Activated effector memory CD4-positive, alpha-beta T cell treated with anti-CD3 and anti-CD28 coated beads, Interleukin-2, amount 50 U/mL, for 16 hours (primary cell): ENCODE results near the gene PTPRD.

Experiments used
- DNase-seq: peaks from one replicate; pipeline ENCODE4 v3.0.0-alpha.2; 2020

The PTPRD gene

GRCh38 chr9:8337834-8338766, 2274.7 kb downstream of the PTPRD start:
- no peak for DNase-seq

DNA sequence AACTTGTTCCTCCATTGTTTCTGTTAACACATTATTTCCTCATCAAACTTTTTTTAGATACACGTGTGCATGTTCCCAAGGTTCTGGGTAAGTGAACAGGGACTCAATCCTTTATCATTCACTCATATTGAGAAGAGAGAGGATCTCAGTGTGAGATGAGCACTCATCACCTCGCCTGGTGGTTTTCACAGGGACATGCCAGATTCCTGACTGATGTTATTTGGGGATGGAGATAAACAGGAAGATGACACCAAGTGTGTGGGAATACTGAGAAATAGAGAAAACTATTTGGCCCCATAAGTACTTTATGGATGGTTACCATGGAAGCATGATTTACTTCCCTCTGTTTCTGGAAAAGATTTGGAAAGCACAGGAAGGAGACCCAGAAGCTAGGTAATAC, 2279.9 kb downstream of the PTPRD start:
- DNase-seq: no peak

- no peak for DNase-seq
Measured at GRCh38 chr9:8332331-8332650, 2280.5 kb downstream of the PTPRD start.

- DNase-seq: no peak
Measured at GRCh38 chr9:8331507-8332330, 2281.1 kb downstream of the PTPRD start.

GRCh38 chr9:8329561-8330283, 2283.1 kb downstream of the PTPRD start:
- DNase-seq: no peak

- DNase-seq: no peak
Measured at GRCh38 chr9:8315211-8315610, 2297.6 kb downstream of the PTPRD start.

DNA sequence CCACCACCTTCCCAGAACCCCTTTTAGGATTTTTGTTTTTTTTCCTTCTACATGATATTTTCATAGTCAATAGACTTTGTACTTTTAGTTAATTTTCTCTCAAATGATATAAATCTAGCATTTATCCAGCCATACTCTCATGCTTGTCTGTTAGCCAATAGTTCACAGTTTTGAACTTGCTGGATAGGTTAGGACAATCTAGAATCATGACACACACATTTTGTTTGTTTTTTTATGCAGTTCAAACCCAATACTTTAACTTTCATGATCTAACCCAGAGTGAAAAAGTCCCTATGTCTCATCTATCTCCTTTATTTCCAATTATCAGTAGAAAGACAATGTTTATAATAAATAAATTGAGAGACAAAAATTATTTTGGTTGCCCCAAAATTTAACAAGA, 2303.5 kb downstream of the PTPRD start:
- no peak for DNase-seq

DNA sequence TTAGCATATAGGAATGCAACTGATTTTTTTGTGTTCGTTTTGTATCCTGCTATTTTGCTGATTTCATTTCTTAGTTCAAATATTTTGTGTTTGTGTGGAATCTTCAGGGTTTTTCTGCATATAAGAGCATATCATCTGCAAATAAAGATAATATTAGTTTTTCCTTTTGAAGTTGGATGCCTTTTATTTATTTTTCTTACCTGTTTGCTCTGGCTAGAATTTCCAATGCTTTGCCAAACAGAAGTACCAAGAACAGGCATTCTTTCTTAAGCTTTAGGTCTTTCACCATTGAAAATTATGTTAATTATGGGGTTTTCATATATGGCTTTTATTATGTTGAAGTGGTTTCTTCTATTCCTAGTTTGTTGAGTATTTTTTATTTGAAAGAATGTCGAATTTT, 2308.1 kb downstream of the PTPRD start:
- DNase-seq: no peak

DNA sequence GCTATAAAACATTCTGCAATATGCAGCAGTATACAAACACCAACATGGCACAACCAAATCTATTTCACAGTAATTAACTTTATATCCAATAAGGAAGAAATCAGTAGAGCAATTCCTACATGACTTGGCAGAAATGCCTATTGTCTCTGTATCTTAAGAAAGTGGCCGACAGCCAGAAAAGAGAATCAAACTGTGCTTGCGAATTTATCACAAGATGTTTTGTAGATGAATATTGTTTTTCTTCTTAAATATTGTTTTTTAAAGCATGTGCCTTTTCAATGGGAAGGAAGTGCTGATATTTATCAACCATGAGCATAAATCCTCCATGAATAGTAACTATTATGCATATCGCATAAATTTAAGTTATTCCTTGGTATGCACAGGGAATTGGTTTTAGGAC, 2311.5 kb downstream of the PTPRD start:
- DNase-seq: no peak

DNA sequence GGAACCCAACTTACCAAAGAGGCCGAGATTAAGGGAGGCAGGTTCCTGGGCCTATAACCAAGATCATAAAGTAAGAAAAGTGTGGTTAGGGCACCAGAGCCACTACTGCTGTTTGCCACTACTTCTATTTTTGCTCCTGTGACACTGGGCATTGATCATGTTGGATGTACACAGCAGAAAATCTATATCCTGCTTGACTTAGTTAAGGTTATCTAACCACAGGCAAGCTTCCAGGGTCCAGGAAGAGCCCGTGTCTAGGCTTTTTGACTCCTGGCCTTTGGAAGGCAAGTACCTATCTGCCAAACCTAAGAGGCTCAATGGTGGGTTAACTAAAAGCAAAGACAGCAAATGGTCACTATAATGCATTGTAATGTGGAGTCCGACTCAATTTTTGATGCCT, 2315.8 kb downstream of the PTPRD start:
- no peak for DNase-seq

DNA sequence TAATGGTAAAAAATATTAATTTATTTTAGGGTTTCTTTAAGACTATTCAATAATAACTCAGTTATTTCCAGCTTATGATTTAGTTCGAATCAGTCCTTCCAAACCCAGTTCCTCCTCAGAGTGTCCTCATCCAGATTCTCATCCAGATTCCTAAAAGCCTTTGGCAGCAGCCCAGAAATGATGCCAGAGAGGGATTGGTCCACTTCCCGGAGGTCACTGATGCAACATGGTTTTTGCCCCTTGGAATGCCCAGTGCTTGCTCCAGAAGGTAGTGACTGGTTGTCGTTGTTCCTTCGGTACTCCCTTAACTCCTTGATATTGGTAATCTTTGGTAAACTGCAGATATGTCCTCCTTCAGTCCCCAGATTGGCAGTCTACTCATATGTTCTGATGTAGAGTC, 2320.1 kb downstream of the PTPRD start:
- no peak for DNase-seq

- DNase-seq: no peak
Measured at GRCh38 chr9:8289681-8290080, 2323.1 kb downstream of the PTPRD start.

GRCh38 chr9:8287970-8288369, 2324.8 kb downstream of the PTPRD start:
- no peak for DNase-seq

GRCh38 chr9:8287501-8287900, 2325.3 kb downstream of the PTPRD start:
- no peak for DNase-seq

DNA sequence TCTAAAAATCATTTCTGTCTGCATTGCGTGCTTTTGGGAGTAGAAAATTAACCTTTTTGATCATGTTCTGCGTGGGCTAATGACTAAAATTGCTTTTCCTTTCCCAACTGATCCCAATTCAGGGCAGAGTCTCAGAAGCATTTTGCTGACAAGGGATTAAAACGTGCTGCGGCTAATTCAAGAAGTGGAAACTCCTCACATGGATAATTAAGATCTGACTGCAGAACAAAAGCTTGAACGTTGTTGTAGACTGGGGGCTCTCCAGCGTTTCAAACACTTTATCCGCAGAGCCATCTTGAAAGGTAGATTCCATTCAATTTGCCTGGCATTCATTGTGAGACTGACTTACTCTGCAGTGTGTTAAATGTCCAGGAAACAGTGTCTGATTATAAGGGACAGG, 2327.9 kb downstream of the PTPRD start:
- no peak for DNase-seq

GRCh38 chr9:8282535-8282934, 2330.3 kb downstream of the PTPRD start:
- no peak for DNase-seq

DNA sequence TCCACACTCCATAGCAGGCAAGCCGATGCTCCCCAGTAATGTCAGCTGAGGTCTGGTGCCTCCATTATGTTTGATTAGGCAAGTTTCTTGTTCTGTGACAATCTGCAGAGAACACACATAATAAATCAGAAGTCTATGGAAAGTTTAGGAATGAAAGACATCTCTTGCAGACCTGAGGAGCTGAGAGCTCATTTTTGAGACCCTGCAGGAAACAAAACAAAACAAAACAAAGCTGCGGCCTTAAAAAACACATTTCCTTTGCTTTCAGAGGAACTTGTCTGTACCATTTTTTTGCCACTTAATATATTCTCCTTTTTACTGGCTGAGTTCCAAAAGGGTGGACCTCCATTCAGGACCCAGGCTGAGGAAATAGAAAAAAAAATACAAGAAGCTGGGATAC, 2332.0 kb downstream of the PTPRD start:
- no peak for DNase-seq

DNA sequence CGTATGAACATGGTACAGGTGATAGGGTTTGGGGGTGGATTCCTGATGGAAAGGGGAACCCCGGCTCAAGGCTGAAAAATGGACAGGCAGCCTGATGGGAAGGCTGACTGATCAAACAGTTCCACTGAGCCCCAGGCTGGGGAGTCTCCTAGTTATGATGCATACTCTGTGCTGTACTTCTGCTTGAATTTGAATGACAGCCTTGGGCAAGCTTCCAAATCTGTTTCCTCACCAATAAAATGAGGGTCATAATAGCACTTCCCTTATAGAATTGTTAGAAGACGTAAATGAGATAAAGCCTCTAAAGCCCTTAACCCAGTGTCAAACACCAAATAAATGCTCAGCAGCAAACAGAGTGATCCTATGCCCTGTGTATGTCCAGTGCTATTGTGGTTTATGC, 2334.8 kb downstream of the PTPRD start:
- DNase-seq: no peak

GRCh38 chr9:8270235-8270634, 2342.6 kb downstream of the PTPRD start:
- no peak for DNase-seq

DNA sequence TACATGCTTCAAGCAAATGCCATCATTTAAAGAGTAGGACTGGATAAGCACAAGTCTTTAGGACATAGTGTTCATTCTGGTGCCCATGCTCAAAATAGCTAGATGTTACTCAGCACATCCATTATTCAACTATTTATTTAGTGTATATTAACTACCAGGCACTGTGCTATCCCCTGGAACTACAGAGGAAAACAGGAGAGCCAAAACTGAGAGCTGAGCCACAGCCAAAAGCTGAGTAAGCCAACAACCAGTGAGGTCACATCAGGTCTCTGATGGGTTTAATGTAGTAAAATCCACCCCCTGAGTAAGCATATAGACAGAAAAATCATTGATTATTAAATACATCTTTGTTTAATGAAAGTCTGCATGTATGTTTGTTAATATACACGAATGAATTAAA, 2343.9 kb downstream of the PTPRD start:
- DNase-seq: no peak

DNA sequence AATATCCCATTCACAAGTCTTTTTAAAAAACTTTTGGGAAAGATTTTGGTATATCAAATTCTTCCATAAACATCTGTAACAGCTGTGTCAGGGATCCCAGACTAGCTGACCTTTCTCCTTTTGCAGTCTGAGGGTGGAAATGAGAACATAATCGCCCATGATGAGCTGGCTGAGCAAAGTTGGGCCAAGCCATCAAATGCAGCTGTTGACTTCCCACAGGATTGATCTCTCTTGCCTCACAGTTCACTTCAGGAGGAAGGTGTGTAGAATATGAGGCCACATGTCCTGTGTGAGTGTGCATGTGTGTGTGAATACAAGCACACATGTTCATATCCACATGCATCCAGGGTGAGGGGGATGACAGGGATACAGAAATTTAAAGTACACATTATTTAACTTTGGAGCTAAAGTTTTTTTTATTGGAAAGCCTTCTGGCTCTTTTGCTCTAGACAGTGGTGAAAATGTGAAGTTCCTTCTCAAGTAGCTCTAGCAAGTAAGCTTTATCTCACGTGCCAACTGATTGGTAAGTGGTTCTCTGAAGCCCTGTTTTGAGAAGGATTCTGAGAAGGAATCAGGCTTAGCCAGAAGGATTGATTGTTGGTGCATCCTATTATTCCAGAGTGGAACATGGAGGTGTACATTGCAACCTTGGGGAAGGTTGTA, 2344.5 kb downstream of the PTPRD start:
- DNase-seq: no peak

DNA sequence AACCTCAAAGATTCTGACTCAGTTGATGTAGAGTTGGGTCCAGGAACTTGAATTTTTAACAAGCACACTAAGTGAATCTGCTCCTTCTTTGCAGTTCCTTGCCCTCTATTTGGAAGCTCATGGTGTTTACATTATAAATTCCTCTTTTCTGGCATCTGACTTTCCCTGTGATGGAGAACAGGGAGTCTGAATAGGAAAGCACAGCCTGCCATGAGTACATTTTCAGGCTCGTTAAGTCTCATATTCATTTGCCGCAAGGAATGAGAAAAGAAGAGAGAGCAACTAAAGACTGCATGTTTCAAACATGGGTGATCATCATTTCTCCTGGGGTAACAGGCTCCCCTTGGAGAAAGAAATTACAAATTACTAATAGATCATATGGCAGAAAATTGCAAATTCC, 2345.2 kb downstream of the PTPRD start:
- no peak for DNase-seq

DNA sequence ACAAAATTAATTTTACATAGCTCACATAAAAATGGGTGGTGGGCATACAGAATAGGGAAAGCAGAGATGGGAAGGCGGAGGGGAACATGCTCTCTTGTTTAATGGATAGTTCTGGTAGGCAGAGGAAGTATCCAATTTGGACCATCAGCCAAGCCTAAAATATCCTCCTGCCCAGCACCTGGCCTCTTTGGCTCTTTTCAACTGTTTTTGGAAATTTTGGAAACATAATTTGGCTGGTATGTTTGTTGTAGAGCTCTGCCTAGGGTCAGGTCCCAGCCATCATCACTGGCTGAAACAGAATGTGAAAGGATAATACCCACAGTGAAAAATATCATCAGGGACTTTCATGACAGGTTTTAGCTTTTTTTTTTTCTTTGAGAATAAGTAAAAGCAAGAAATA, 2345.9 kb downstream of the PTPRD start:
- no peak for DNase-seq
